GM23248 (cell line): ENCODE data around the gene TENM3. TPM values are rescaled to one million over a fixed set of nuclear protein-coding genes. Genes with fewer than 3 reads are reported as not detected.

Experiments
- DNase-seq: peaks from one replicate; pipeline ENCODE4 v3.0.0-alpha.2; 2015
- H2AFZ ChIP-seq: fragments of 200-600 bp; sonication (generic); 2 replicates; pipeline ENCODE4 v1.6.1; 2016; ENCODE audit warnings: antibody characterized with exemption
- H3F3A ChIP-seq: fragments of 200-600 bp; sonication (generic); 2 replicates; pipeline ENCODE4 v1.6.1; 2016; ENCODE audit warnings: mild to moderate bottlenecking, antibody characterized with exemption, mixed run types; ENCODE audit not compliant: insufficient read depth
- H3K27ac ChIP-seq: fragments of 200-600 bp; sonication (generic); 2 replicates; pipeline ENCODE4 v1.5.1; 2016; ENCODE audit warnings: mild to moderate bottlenecking
- H3K27me3 ChIP-seq: fragments of 200-600 bp; sonication (generic); replicated peaks from 2 replicates; pipeline ENCODE4 v1.6.1; 2016; ENCODE audit warnings: mild to moderate bottlenecking; ENCODE audit not compliant: insufficient read depth
- H3K36me3 ChIP-seq: fragments of 200-600 bp; sonication (generic); 2 replicates; pipeline ENCODE4 v1.6.1; 2016; ENCODE audit warnings: low read depth, mild to moderate bottlenecking
- H3K4me1 ChIP-seq: fragments of 200-600 bp; sonication (generic); 2 replicates; pipeline ENCODE4 v1.6.1; 2016; ENCODE audit warnings: mild to moderate bottlenecking; ENCODE audit not compliant: insufficient read depth
- H3K4me2 ChIP-seq: fragments of 200-600 bp; sonication (generic); one replicate; pipeline ENCODE4 v1.6.1; 2016; ENCODE audit warnings: mild to moderate bottlenecking; ENCODE audit not compliant: unreplicated experiment
- H3K4me3 ChIP-seq: fragments of 200-600 bp; sonication (generic); 2 replicates; pipeline ENCODE4 v1.5.1; 2016; ENCODE audit warnings: mild to moderate bottlenecking
- H3K79me2 ChIP-seq: fragments of 200-600 bp; sonication (generic); 2 replicates; pipeline ENCODE4 v1.6.1; 2016; ENCODE audit warnings: mild to moderate bottlenecking; ENCODE audit not compliant: insufficient read depth
- H3K9ac ChIP-seq: fragments of 200-600 bp; sonication (generic); 2 replicates; pipeline ENCODE4 v1.6.1; 2016; ENCODE audit warnings: mild to moderate bottlenecking
- H3K9me2 ChIP-seq: fragments of 200-600 bp; sonication (generic); 2 replicates; pipeline ENCODE4 v1.6.1; 2016; ENCODE audit warnings: mixed run types, mild to moderate bottlenecking, moderate library complexity; ENCODE audit not compliant: insufficient read depth
- H3K9me3 ChIP-seq: fragments of 200-600 bp; sonication (generic); one replicate; pipeline ENCODE4 v1.6.1; 2017; ENCODE audit warnings: low read depth
- H4K20me1 ChIP-seq: fragments of 200-600 bp; sonication (generic); 2 replicates; pipeline ENCODE4 v1.6.0; 2016; ENCODE audit not compliant: insufficient read depth
- EZH2 ChIP-seq: fragments of 200-600 bp; sonication (generic); IDR thresholded peaks from 2 replicates; pipeline ENCODE4 v1.6.1; 2018; ENCODE audit warnings: antibody characterized with exemption, mild to moderate bottlenecking; ENCODE audit not compliant: insufficient read depth, poor library complexity, severe bottlenecking
- EZH2phosphoT487 ChIP-seq: fragments of 200-600 bp; sonication (generic); IDR thresholded peaks from 2 replicates; pipeline ENCODE4 v1.6.1; 2018; ENCODE audit warnings: antibody characterized with exemption, moderate library complexity, mild to moderate bottlenecking, low read depth; ENCODE audit not compliant: insufficient read depth
- WGBS, 2 experiments: methylation state at CpG; one replicate each; pipeline ENCODE4 v1.1.6; 2015 to 2017; ENCODE audit warnings: low lambda C conversion rate in 2 of 2, low coverage in 1 of 2; ENCODE audit errors: missing lambda C conversion rate in 2 of 2; 5-methylcytosine and 5-hydroxymethylcytosine counted together
- in situ Hi-C: fragments of 300-500 bp; cut with MboI; formaldehyde crosslinking; loops from 2 replicates; pipeline ENCODE4 v1.15.0; 2020
- polyA plus RNA-seq: library from polyadenylated mRNA; unstranded; fragments of >200 nt; fragmentation: Nextera tagmentation; extraction: Ambion mirVana; gene quantifications from 2 replicates; pipeline ENCODE4 v1.2.1, GENCODE V29; 2016
- total RNA-seq: library from RNA; depleted of rRNA; stranded (reverse); fragments of >200 nt; shearing (Covaris generic); gene quantifications from 2 replicates; pipeline ENCODE4 v1.2.3, GENCODE V29; 2014

The TENM3 gene
- total and polyA plus RNA-seq, 2 experiments from 2014 or later: 0.83 to 8.1 TPM

DNA sequence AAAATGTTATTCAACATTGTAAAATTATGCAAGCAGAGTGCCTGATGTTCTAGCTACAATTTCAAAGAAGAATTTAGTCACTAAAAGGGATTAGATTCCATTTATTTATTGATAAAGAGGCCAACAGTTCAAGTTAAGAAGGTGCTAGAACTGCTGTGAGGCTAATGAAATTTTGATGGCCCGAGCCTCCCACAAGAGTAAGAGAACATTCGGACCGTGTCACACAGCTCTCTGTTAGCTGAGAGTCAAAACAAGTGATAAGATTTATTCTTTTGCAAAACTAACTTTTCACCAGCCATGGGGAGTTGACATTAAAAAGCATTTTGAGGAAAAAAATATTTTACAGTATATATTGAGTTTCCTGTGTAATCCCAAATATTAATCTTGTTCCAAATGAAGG is 106.8 kb downstream of the TENM3 start:
- WGBS, 2 experiments: 8 to 11% methylated on average over 3 of the region's 3 CpGs
- TF ChIP-seq EZH2phosphoT487: no peak
- Histone ChIP-seq H2AFZ (no peak overlapping the region), H3F3A (no peaks in the 10 kb centered on the region), H3K9me2 (no peaks in the 10 kb centered on the region), H3K4me3 (no peak overlapping the region), H3K9me3 (no peaks in the 10 kb centered on the region), H4K20me1 (no peaks in the 10 kb centered on the region), H3K9ac (no peak overlapping the region), H3K79me2 (no peaks in the 10 kb centered on the region), H3K27me3 (no peaks in the 10 kb centered on the region), H3K4me2 (no peak overlapping the region), H3K27ac (no peak overlapping the region), H3K4me1 (no peaks in the 10 kb centered on the region), H3K36me3 (no peaks in the 10 kb centered on the region)
- DNase-seq: no peak
- in situ Hi-C loops: no loop called here

DNA sequence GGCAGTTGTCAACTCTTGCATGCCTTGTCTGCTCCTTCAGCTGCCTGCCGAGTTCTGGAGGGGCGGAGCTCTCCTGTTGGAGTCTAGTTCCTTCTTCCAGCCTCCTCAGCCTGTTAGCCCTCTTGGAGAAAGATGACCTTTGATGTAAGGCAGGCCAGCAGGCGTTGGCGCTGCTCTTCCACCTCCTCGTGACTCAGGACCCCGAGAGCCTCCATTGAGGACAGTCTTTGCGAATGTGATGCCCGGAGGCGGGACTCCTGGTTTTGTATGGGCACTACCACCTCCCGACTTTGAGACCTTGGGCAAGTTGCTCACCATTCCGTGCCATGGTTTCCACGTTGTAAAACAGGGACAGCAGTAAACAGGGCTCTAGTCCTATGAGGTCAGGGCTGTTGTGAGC is 108.3 kb downstream of the TENM3 start:
- in situ Hi-C loops: no loop called here
- WGBS, 2 experiments: 27 to 30% methylated on average over 12 of the region's 12 CpGs

DNA sequence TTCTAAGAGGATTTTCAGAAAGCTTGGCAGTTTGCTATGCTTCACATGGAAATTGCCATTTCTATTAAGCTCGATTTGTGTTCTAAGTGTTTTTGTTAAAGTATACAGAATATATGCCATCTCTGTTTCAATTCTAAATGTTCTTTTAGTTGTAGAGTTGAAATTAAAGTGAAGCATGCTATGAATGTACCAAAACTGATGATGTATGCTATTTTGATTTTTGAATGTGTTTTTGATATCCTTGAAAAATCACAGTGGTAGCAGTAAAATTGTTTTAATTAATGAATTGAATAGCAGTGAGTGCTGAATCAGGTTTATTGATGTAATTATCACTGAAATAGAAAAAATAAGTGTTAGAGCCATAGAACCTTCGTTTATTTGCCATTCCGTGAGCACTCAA is 110.9 kb downstream of the TENM3 start:
- Histone ChIP-seq H3K9ac (no peak overlapping the region), H2AFZ (no peak overlapping the region), H3K27me3 (no peaks in the 10 kb centered on the region), H3K4me1 (no peaks in the 10 kb centered on the region), H3K9me3 (no peaks in the 10 kb centered on the region), H3K36me3 (no peaks in the 10 kb centered on the region), H3K27ac (no peak overlapping the region), H4K20me1 (no peaks in the 10 kb centered on the region), H3K9me2 (no peaks in the 10 kb centered on the region), H3K79me2 (no peaks in the 10 kb centered on the region), H3K4me2 (no peak overlapping the region), H3F3A (no peaks in the 10 kb centered on the region), H3K4me3 (no peak overlapping the region)
- in situ Hi-C loops: no loop called here
- TF ChIP-seq EZH2phosphoT487 (no peak), EZH2 (no peak)
- DNase-seq: no peak
- WGBS, 2 experiments: 18 to 34% methylated on average over 3 of the region's 3 CpGs

More for the DNA sequence above, 108.3 kb downstream of the TENM3 start:
- Histone ChIP-seq H3K9ac (no peak overlapping the region), H3K9me3 (no peaks in the 10 kb centered on the region), H2AFZ (no peak overlapping the region), H3K4me3 (no peak overlapping the region), H3K27ac (no peak overlapping the region), H3K9me2 (no peaks in the 10 kb centered on the region), H3K79me2 (no peaks in the 10 kb centered on the region), H3F3A (no peaks in the 10 kb centered on the region), H4K20me1 (no peaks in the 10 kb centered on the region), H3K36me3 (no peaks in the 10 kb centered on the region), H3K4me1 (no peaks in the 10 kb centered on the region), H3K4me2 (no peak overlapping the region), H3K27me3 (no peaks in the 10 kb centered on the region)
- TF ChIP-seq EZH2 (no peak), EZH2phosphoT487 (no peak)
- DNase-seq: no peak

DNA sequence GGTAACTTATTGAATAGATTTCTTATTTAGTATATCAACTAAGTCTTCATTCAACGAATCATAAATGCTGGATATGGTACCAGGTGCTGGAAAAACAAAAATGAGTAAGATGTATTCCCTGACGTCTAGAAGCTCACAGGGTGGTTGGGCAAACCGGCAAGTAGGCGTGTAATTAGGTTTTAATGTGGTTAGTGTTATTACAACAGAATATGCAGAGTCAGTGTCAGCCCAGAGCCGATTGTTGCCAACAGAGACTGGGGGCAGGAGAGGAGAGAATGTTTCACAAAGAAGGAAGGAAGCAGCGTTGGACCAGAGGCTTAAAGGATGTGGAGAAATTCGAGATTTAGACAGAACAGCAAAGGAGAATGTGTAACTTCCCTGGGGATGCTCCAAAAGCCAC is 111.7 kb downstream of the TENM3 start:
- Histone ChIP-seq H3K27ac (no peak overlapping the region), H3K9me2 (no peaks in the 10 kb centered on the region), H4K20me1 (no peaks in the 10 kb centered on the region), H3K9ac (no peak overlapping the region), H3K36me3 (no peaks in the 10 kb centered on the region), H2AFZ (no peak overlapping the region), H3K4me2 (no peak overlapping the region), H3F3A (no peaks in the 10 kb centered on the region), H3K4me1 (no peaks in the 10 kb centered on the region), H3K79me2 (no peaks in the 10 kb centered on the region), H3K27me3 (no peaks in the 10 kb centered on the region), H3K4me3 (no peak overlapping the region), H3K9me3 (no peaks in the 10 kb centered on the region)
- no peak for TF ChIP-seq EZH2phosphoT487
- no peak for TF ChIP-seq EZH2
- 14 to 19% methylated on average over 7 of the region's 7 CpGs for WGBS, 2 experiments
- in situ Hi-C loops: no loop called here
- DNase-seq: no peak

DNA sequence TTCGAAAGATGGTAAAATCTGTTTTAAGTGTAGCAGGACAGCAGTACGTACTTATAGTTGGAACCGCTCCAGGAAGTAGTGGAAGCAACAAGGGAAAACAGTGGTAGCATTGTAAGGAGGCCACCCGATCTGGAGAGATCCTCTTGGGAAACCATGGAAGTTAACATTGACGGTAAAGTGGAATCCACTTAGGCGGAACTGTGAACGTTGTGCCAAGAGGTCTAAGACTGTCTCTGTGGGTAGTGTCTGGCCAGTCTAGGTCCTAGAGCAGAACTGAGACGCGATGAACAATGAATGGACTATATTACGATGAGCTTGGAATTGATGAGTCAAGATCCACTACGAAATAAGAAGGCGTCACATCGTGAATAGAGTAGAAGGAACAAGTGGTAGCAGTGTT is 124.0 kb downstream of the TENM3 start:
- TF ChIP-seq EZH2: no peak
- no peak for TF ChIP-seq EZH2phosphoT487
- DNase-seq: no peak
- Histone ChIP-seq H3K4me2 (no peak overlapping the region), H3K9me2 (no peaks in the 10 kb centered on the region), H3K79me2 (no peaks in the 10 kb centered on the region), H3K4me1 (no peaks in the 10 kb centered on the region), H3K9ac (no peak overlapping the region), H2AFZ (no peak overlapping the region), H4K20me1 (no peaks in the 10 kb centered on the region), H3K27me3 (no peaks in the 10 kb centered on the region), H3K9me3 (no peaks in the 10 kb centered on the region), H3F3A (no peaks in the 10 kb centered on the region), H3K27ac (no peak overlapping the region), H3K36me3 (no peaks in the 10 kb centered on the region), H3K4me3 (no peak overlapping the region)
- in situ Hi-C loops: no loop called here
- 48 to 62% methylated on average over 13 of the region's 13 CpGs for WGBS, 2 experiments
